SK-N-SH treated with all-trans-retinoic acid at 6 μM for 48 hours (cell line): ENCODE measurements around the gene NKAIN4.

Source experiments
- BACH2 ChIP-seq: fragments of 250-450 bp; sonication (Bioruptor Pico); IDR thresholded peaks from 2 replicates; pipeline ENCODE4 v1.9.0; 2021; ENCODE audit warnings: mild to moderate bottlenecking, borderline replicate concordance
- GLIS3 ChIP-seq: fragments of 250-450 bp; sonication (Bioruptor Pico); IDR thresholded peaks from 2 replicates; pipeline ENCODE4 v1.5.0; 2020; ENCODE audit warnings: mild to moderate bottlenecking, moderate library complexity
- PATZ1 ChIP-seq: fragments of 250-450 bp; sonication (Bioruptor Pico); IDR thresholded peaks from 2 replicates; pipeline ENCODE4 v1.8.0; 2020; ENCODE audit warnings: mild to moderate bottlenecking, moderate library complexity, borderline replicate concordance
- PPARA ChIP-seq: fragments of 250-450 bp; sonication (Bioruptor Pico); IDR thresholded peaks from 2 replicates; pipeline ENCODE4 v1.5.0; 2020; ENCODE audit warnings: mild to moderate bottlenecking, borderline replicate concordance
- RARB ChIP-seq: fragments of 250-450 bp; sonication (Bioruptor Pico); IDR thresholded peaks from 2 replicates; pipeline ENCODE4 v1.8.0; 2021; ENCODE audit warnings: mild to moderate bottlenecking, moderate library complexity
- SNAI2 ChIP-seq: fragments of 250-450 bp; sonication (Bioruptor Pico); IDR thresholded peaks from 2 replicates; pipeline ENCODE4 v1.5.0; 2020; ENCODE audit warnings: mild to moderate bottlenecking, moderate library complexity
- ZFP3 ChIP-seq: fragments of 250-450 bp; sonication (Bioruptor Pico); IDR thresholded peaks from 2 replicates; pipeline ENCODE4 v1.5.0; 2020; ENCODE audit warnings: mild to moderate bottlenecking, moderate library complexity
- ZFP30 ChIP-seq: fragments of 450-650 bp; formaldehyde crosslinking; IDR thresholded peaks from 2 replicates; pipeline ENCODE4 v1.5.0; 2022; ENCODE audit warnings: mild to moderate bottlenecking, moderate library complexity
- ZNF70 ChIP-seq: fragments of 450-650 bp; formaldehyde crosslinking; IDR thresholded peaks from 2 replicates; pipeline ENCODE4 v1.5.0; 2020; ENCODE audit warnings: mild to moderate bottlenecking, moderate library complexity
- TF ChIP-seq, protein P1 (sequence below): fragments of 250-450 bp; sonication (Bioruptor Pico); IDR thresholded peaks from 2 replicates; pipeline ENCODE4 v1.5.1; 2020; ENCODE audit warnings: low read depth, mild to moderate bottlenecking, moderate library complexity
- TF ChIP-seq, protein P2 (sequence below): fragments of 250-450 bp; sonication (Bioruptor Pico); IDR thresholded peaks from 2 replicates; pipeline ENCODE4 v1.8.0; 2021; ENCODE audit warnings: low read depth, mild to moderate bottlenecking, moderate library complexity, borderline replicate concordance

DNA sequence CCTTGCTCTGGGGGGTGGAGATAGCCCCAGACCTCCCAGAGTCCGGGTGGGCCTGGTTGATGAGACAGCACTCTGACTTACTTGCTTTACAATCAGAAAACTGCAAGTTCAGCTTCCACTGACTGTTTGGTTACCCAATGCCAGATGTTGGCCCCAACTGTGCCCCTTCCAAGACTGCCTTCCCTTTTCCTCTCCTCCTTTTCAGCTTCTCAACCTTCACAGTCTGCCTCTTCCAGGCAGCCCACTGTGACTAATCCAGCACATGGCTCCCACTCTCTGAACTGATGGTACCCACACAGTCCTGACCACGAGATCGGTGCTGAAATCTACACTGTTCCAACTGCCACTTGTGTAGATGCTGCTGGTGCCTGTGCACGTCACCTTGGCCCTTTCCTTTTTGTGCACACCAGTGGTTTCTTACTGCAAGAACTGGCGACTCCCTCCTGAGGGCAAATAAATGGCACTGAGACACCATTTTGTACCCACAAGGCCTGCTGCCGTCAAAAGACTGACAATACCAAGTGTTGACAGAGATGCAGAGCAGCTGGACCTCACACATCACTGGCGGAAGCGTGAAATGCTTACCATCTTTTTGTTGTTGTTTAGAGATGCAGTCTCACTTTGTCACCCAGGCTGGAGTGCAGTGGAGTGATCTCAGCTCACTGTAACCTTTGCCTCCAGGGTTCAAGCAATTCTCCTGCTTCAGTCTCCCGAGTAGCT is 16.5 kb upstream of the NKAIN4 start:
- TF ChIP-seq SNAI2 (CRISPR knock-in tag) (no peak), PATZ1 (CRISPR knock-in tag) (no peak), PPARA (CRISPR knock-in tag) (no peak), BACH2 (CRISPR knock-in tag) (no peak), ZFP30 (no peak), GLIS3 (CRISPR knock-in tag) (no peak), RARB (no peak), ZNF70 (CRISPR knock-in tag) (no peak), ZFP3 (CRISPR knock-in tag) (no peak)
- TF ChIP-seq, protein P1, sequence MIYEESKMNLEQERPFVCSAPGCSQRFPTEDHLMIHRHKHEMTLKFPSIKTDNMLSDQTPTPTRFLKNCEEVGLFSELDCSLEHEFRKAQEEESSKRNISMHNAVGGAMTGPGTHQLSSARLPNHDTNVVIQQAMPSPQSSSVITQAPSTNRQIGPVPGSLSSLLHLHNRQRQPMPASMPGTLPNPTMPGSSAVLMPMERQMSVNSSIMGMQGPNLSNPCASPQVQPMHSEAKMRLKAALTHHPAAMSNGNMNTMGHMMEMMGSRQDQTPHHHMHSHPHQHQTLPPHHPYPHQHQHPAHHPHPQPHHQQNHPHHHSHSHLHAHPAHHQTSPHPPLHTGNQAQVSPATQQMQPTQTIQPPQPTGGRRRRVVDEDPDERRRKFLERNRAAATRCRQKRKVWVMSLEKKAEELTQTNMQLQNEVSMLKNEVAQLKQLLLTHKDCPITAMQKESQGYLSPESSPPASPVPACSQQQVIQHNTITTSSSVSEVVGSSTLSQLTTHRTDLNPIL (CRISPR knock-in tag): no peak
- TF ChIP-seq, protein P2, sequence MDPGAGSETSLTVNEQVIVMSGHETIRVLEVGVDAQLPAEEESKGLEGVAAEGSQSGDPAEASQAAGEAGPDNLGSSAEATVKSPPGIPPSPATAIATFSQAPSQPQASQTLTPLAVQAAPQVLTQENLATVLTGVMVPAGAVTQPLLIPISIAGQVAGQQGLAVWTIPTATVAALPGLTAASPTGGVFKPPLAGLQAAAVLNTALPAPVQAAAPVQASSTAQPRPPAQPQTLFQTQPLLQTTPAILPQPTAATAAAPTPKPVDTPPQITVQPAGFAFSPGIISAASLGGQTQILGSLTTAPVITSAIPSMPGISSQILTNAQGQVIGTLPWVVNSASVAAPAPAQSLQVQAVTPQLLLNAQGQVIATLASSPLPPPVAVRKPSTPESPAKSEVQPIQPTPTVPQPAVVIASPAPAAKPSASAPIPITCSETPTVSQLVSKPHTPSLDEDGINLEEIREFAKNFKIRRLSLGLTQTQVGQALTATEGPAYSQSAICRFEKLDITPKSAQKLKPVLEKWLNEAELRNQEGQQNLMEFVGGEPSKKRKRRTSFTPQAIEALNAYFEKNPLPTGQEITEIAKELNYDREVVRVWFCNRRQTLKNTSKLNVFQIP (CRISPR knock-in tag): no peak
